ENCODE measurements around the gene BOD1L1.

BOD1L1 gene

DNA sequence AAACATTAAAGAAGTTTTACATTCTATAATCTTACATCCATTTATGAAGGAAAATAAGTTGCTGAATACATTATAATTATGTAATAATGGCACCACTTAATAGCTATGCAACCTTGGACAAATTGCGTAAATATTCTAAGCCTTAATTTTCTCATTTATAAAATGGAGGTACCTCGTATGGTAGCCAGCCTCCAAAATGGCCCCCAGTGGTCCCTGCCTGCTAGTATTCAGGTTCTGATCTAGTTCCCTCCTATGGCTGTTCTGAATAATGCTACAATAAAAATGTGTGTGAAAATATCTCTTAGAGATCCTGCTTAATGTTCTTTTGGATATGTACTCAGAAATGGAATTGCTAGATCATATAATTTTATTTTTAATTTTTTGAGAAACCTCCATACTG is 72.2 kb downstream of the BOD1L1 start:
- no peak for TF ChIP-seq TAF1 (IDR thresholded peaks at IDR 0.05; ENCODE audit: borderline replicate concordance, insufficient read depth, low read length)
- TF ChIP-seq SIN3A (IDR thresholded peaks at IDR 0.05; ENCODE audit: borderline replicate concordance, insufficient read depth, low read length) = no peak
- TF ChIP-seq, protein P1, sequence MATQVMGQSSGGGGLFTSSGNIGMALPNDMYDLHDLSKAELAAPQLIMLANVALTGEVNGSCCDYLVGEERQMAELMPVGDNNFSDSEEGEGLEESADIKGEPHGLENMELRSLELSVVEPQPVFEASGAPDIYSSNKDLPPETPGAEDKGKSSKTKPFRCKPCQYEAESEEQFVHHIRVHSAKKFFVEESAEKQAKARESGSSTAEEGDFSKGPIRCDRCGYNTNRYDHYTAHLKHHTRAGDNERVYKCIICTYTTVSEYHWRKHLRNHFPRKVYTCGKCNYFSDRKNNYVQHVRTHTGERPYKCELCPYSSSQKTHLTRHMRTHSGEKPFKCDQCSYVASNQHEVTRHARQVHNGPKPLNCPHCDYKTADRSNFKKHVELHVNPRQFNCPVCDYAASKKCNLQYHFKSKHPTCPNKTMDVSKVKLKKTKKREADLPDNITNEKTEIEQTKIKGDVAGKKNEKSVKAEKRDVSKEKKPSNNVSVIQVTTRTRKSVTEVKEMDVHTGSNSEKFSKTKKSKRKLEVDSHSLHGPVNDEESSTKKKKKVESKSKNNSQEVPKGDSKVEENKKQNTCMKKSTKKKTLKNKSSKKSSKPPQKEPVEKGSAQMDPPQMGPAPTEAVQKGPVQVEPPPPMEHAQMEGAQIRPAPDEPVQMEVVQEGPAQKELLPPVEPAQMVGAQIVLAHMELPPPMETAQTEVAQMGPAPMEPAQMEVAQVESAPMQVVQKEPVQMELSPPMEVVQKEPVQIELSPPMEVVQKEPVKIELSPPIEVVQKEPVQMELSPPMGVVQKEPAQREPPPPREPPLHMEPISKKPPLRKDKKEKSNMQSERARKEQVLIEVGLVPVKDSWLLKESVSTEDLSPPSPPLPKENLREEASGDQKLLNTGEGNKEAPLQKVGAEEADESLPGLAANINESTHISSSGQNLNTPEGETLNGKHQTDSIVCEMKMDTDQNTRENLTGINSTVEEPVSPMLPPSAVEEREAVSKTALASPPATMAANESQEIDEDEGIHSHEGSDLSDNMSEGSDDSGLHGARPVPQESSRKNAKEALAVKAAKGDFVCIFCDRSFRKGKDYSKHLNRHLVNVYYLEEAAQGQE (IDR thresholded peaks at IDR 0.05; ENCODE audit: insufficient read depth in 1 of 2, low read depth in 2 of 2, low read length in 2 of 2) = no peak
- no peak for TF ChIP-seq POLR2AphosphoS5 (IDR thresholded peaks at IDR 0.05; ENCODE audit: low read depth, low read length)
- no peak for TF ChIP-seq FOXP2 (optimal IDR thresholded peaks at IDR 0.05; ENCODE audit: borderline replicate concordance, extremely low read depth, extremely low read length, insufficient read depth)

DNA sequence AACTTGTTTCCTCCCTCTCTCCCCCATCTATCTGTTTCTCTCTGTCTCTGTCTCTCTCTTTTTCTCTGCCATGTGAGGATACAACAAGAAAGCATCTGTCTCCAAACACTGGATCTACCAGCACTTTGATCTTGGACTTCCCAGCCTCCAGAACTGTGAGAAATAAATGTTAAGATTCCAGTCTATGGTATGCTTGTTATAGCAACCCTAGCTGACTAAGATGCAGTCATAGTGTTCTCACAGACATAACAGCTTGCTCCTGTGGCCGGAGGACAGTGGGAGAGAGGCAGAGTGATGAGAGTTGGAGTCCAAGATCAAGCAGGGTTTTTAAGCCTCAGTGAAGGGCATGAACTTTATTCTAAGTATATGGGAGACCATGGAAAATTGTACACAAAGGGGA is 74.4 kb downstream of the BOD1L1 start:
- no peak for TF ChIP-seq FOXP2 (optimal IDR thresholded peaks at IDR 0.05; ENCODE audit: borderline replicate concordance, extremely low read depth, extremely low read length, insufficient read depth)
- no peak for TF ChIP-seq POLR2AphosphoS5 (IDR thresholded peaks at IDR 0.05; ENCODE audit: low read depth, low read length)
- TF ChIP-seq, protein P1 (IDR thresholded peaks at IDR 0.05; ENCODE audit: insufficient read depth in 1 of 2, low read depth in 2 of 2, low read length in 2 of 2) = no peak
- no peak for TF ChIP-seq SIN3A (IDR thresholded peaks at IDR 0.05; ENCODE audit: borderline replicate concordance, insufficient read depth, low read length)
- no peak for TF ChIP-seq TAF1 (IDR thresholded peaks at IDR 0.05; ENCODE audit: borderline replicate concordance, insufficient read depth, low read length)

DNA sequence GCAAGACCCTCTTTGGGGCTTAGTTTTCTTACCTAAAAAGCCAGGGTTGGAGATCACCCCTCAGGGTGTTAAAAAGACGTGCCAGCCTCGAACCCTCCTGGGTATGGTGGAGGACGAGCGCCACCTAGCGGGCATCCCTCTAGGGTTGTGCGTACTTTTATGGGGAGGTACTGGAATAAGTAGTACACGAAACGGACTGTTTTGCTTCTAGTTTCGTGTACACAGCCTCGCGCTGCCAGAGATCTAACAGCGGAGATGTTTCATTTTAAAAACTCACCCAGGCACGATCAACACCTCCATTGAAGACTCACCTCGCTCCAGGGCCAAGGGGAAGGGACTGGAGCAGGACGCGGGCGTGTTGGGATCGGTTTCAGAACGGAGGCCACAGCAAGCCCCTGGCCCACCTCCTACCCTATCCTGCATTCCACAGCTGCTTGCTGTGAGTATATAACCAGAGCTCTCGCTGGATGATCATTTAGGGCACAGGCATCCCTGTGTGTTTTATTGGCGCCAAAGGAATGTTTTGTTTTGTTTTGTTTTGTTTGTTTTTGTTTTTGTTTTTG is 78.5 kb downstream of the BOD1L1 start:
- no peak for TF ChIP-seq FOXP2 (optimal IDR thresholded peaks at IDR 0.05; ENCODE audit: borderline replicate concordance, extremely low read depth, extremely low read length, insufficient read depth)
- TF ChIP-seq, protein P1 (IDR thresholded peaks at IDR 0.05; ENCODE audit: insufficient read depth in 1 of 2, low read depth in 2 of 2, low read length in 2 of 2) = no peak

DNA sequence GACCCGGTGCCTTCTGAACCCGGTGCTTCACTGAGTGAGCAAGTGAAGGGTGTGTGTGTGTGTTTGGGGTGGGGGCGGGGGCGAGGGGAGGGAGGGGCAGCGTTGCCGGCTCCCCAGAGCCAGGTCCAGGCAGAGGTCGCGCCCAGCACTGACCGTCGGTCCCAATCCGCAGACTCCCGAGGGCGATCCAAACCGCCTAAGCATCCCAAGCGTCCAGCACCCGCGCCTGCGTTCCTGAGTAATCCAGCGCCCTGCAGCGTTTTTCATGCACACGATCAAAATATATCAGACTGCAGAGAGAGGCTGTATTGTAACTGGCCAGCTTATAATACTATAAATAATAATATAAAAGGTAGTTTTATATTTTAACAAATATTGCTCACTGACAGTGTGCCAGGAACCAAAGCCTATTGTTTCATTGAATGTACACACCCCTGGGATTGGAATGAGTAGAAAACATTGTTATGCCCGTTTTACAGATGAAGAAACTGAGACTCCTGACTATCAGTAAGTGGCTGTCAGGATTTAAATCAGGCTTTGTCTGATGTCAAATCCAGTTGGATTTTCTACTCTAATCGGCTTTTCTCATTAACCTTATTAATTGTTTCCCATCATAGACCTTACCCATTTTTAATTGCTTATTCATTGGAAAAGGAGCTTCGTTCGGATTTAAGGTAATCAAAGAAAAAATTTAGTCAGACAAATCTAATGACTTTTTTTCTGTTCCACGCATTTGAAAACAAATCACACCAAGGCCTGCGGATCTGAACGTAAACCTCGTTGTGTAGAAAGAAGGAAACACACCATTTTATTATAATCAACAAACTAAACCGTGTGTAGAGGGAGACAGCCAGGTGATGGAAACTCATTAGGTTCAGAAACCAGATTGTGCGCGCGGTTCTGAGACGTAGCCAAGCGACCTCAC is 79.2 kb downstream of the BOD1L1 start:
- TF ChIP-seq POLR2AphosphoS5 (IDR thresholded peaks at IDR 0.05; ENCODE audit: low read depth, low read length) = no peak
- TF ChIP-seq TAF1 (IDR thresholded peaks at IDR 0.05; ENCODE audit: borderline replicate concordance, insufficient read depth, low read length) = no peak
- no peak for TF ChIP-seq SIN3A (IDR thresholded peaks at IDR 0.05; ENCODE audit: borderline replicate concordance, insufficient read depth, low read length)
- TF ChIP-seq FOXP2 (optimal IDR thresholded peaks at IDR 0.05; ENCODE audit: borderline replicate concordance, extremely low read depth, extremely low read length, insufficient read depth) = no peak
- TF ChIP-seq, protein P1 (IDR thresholded peaks at IDR 0.05; ENCODE audit: insufficient read depth in 1 of 2, low read depth in 2 of 2, low read length in 2 of 2) = no peak
